ENCODE measurements around the gene CEP162.

- TF ChIP-seq EP300 (IDR thresholded peaks at IDR 0.05) = no peak
- TF ChIP-seq CTCF (IDR thresholded peaks at IDR 0.05) = no peak
Observed at GRCh38 chr6:84269947-84270733, 42.7 kb upstream of the CEP162 start.

Data from stomach (tissue), 4 donors.